ENCODE measurements around the gene CAMK2N1. TPM values are rescaled to one million over a fixed set of nuclear protein-coding genes. Genes with fewer than 3 reads are reported as not detected.

CAMK2N1 gene
- total and polyA plus RNA-seq, 2 experiments from 2014 or later = 0.52 to 2.9 TPM

DNA sequence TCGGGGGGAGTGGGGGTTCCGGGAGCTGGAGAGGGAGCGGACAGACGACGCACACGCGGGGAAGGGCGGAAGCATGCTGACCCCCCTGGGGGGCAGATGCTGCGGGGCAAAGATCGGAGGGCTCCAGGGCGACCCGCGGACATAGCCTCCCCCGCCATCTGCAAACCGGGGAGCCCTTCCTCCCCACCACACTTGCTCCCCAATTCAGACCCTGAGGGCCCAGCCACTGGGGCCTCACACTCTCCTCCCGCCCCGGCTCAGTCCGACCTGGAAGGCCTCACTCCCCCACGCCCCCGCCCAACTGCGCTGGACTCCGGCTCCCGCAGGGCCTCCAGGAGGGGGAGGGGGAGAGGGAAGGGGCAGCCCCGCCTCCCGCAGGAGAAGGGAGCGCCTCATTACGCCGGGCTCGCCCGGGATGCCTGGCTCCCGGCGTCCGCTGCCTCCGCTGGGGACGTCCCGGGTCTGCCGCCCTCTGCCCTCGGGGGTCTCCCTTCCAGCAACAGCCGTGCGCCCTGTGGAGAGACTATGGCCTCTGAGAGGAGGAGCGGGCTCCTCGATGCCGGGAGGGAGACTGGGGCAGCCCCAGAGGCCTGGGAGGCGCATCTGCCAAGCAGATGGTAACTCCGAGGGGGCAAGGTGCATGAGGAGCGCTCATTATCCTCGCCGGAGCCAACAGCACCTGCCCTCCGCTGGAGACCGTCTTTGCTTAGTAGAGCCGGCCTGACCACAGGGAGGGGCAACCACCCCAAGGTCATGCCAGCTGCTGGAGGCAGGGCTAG, 636 bp upstream of the CAMK2N1 start:
- Mint-ChIP-seq H3K27me3 (ENCODE audit: insufficient read depth, low read depth, poor library complexity) (peaks cover 46% of the 10 kb centered on the region), H3K4me3 (peak overlapping the region; percentile 85)

More for the DNA sequence above, 636 bp upstream of the CAMK2N1 start:
- Histone ChIP-seq H4K20me1 (replicated peaks; ENCODE audit: insufficient read depth) (0 out of 2 replicates have a peak, but pooled peaks cover 4% of the 10 kb centered on the region), H3K4me2 (peak overlapping the region; percentile 77), H3K27ac (ENCODE audit: low read depth) (no peak overlapping the region), H3K27me3 (ENCODE audit: insufficient read depth) (peaks cover 67% of the 10 kb centered on the region), H3K4me1 (ENCODE audit: insufficient read depth) (peaks cover 41% of the 10 kb centered on the region), H3K79me2 (replicated peaks; ENCODE audit: insufficient read depth) (no peaks in the 10 kb centered on the region), H2AFZ (peak overlapping the region; percentile 94), H3F3A (replicated peaks; ENCODE audit: low read depth) (peaks cover 11% of the 10 kb centered on the region; the same call in 1 of the 2 replicates), H3K36me3 (ENCODE audit: insufficient read depth) (no peaks in the 10 kb centered on the region), H3K9me2 (ENCODE audit: insufficient read depth) (no peaks in the 10 kb centered on the region), H3K4me3 (peak overlapping the region; percentile 81)
- Mint-ChIP-seq H3K27ac (peak overlapping the region; percentile 67; the same call in 1 of the 2 replicates), H3K4me1 (peaks cover 42% of the 10 kb centered on the region), H3K36me3 (ENCODE audit: low read depth) (no peaks in the 10 kb centered on the region), H3K9me3 (no peaks in the 10 kb centered on the region; the same call in 2 of the 3 replicates)
- TF ChIP-seq EZH2phosphoT487 (IDR thresholded peaks at IDR 0.05; ENCODE audit: unreplicated experiment) = no peak
- TF ChIP-seq, protein P1, sequence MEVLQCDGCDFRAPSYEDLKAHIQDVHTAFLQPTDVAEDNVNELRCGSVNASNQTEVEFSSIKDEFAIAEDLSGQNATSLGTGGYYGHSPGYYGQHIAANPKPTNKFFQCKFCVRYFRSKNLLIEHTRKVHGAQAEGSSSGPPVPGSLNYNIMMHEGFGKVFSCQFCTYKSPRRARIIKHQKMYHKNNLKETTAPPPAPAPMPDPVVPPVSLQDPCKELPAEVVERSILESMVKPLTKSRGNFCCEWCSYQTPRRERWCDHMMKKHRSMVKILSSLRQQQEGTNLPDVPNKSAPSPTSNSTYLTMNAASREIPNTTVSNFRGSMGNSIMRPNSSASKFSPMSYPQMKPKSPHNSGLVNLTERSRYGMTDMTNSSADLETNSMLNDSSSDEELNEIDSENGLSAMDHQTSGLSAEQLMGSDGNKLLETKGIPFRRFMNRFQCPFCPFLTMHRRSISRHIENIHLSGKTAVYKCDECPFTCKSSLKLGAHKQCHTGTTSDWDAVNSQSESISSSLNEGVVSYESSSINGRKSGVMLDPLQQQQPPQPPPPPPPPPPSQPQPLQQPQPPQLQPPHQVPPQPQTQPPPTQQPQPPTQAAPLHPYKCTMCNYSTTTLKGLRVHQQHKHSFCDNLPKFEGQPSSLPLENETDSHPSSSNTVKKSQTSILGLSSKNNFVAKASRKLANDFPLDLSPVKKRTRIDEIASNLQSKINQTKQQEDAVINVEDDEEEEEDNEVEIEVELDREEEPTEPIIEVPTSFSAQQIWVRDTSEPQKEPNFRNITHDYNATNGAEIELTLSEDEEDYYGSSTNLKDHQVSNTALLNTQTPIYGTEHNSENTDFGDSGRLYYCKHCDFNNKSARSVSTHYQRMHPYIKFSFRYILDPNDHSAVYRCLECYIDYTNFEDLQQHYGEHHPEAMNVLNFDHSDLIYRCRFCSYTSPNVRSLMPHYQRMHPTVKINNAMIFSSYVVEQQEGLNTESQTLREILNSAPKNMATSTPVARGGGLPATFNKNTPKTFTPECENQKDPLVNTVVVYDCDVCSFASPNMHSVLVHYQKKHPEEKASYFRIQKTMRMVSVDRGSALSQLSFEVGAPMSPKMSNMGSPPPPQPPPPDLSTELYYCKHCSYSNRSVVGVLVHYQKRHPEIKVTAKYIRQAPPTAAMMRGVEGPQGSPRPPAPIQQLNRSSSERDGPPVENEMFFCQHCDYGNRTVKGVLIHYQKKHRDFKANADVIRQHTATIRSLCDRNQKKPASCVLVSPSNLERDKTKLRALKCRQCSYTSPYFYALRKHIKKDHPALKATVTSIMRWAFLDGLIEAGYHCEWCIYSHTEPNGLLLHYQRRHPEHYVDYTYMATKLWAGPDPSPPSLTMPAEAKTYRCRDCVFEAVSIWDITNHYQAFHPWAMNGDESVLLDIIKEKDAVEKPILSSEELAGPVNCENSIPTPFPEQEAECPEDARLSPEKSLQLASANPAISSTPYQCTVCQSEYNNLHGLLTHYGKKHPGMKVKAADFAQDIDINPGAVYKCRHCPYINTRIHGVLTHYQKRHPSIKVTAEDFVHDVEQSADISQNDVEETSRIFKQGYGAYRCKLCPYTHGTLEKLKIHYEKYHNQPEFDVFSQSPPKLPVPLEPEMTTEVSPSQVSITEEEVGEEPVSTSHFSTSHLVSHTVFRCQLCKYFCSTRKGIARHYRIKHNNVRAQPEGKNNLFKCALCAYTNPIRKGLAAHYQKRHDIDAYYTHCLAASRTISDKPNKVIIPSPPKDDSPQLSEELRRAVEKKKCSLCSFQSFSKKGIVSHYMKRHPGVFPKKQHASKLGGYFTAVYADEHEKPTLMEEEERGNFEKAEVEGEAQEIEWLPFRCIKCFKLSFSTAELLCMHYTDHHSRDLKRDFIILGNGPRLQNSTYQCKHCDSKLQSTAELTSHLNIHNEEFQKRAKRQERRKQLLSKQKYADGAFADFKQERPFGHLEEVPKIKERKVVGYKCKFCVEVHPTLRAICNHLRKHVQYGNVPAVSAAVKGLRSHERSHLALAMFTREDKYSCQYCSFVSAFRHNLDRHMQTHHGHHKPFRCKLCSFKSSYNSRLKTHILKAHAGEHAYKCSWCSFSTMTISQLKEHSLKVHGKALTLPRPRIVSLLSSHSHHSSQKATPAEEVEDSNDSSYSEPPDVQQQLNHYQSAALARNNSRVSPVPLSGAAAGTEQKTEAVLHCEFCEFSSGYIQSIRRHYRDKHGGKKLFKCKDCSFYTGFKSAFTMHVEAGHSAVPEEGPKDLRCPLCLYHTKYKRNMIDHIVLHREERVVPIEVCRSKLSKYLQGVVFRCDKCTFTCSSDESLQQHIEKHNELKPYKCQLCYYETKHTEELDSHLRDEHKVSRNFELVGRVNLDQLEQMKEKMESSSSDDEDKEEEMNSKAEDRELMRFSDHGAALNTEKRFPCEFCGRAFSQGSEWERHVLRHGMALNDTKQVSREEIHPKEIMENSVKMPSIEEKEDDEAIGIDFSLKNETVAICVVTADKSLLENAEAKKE (CRISPR knock-in tag; IDR thresholded peaks at IDR 0.05) = no peak
- TF ChIP-seq EZH2 (IDR thresholded peaks at IDR 0.05; ENCODE audit: low read depth, unreplicated experiment) = no peak
- TF ChIP-seq ZNF331 (CRISPR knock-in tag; IDR thresholded peaks at IDR 0.05; ENCODE audit: low read depth) = no peak
- no peak for TF ChIP-seq NANOG (IDR thresholded peaks at IDR 0.05; ENCODE audit: borderline replicate concordance)
- TF ChIP-seq, protein P2, sequence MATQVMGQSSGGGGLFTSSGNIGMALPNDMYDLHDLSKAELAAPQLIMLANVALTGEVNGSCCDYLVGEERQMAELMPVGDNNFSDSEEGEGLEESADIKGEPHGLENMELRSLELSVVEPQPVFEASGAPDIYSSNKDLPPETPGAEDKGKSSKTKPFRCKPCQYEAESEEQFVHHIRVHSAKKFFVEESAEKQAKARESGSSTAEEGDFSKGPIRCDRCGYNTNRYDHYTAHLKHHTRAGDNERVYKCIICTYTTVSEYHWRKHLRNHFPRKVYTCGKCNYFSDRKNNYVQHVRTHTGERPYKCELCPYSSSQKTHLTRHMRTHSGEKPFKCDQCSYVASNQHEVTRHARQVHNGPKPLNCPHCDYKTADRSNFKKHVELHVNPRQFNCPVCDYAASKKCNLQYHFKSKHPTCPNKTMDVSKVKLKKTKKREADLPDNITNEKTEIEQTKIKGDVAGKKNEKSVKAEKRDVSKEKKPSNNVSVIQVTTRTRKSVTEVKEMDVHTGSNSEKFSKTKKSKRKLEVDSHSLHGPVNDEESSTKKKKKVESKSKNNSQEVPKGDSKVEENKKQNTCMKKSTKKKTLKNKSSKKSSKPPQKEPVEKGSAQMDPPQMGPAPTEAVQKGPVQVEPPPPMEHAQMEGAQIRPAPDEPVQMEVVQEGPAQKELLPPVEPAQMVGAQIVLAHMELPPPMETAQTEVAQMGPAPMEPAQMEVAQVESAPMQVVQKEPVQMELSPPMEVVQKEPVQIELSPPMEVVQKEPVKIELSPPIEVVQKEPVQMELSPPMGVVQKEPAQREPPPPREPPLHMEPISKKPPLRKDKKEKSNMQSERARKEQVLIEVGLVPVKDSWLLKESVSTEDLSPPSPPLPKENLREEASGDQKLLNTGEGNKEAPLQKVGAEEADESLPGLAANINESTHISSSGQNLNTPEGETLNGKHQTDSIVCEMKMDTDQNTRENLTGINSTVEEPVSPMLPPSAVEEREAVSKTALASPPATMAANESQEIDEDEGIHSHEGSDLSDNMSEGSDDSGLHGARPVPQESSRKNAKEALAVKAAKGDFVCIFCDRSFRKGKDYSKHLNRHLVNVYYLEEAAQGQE (IDR thresholded peaks at IDR 0.05; ENCODE audit: unreplicated experiment) = no peak
- no peak for TF ChIP-seq CREB1 (CRISPR knock-in tag; IDR thresholded peaks at IDR 0.05; ENCODE audit: low read depth)
- TF ChIP-seq JUNB (IDR thresholded peaks at IDR 0.05; ENCODE audit: unreplicated experiment) = no peak
- ATAC-seq = peak; percentile 42
- DNase-seq (ENCODE audit: low spot score) = peak; percentile 90

Data from GM23338 (cell line).